Stimulated activated naive CD8-positive, alpha-beta T cell treated with anti-CD3 and anti-CD28 coated beads, Interleukin-15, Interleukin-2, amounts not matched to agents 100 ng/mL and 50 ng/mL, for 24 hours (primary cell): ENCODE measurements around the gene OCA2.
"Not testable (repeated sequence)": the region's sequence is repeated elsewhere in the genome, so short reads cannot be mapped to it uniquely, and the experiment has no call there.

Experiments
- H3K27ac Mint-ChIP-seq: one replicate; pipeline ENCODE4 v1.8.0; 2021; ENCODE audit warnings: mild to moderate bottlenecking, mixed read lengths
- H3K27me3 Mint-ChIP-seq: one replicate; pipeline ENCODE4 v1.8.0; 2021; ENCODE audit warnings: mixed read lengths
- H3K36me3 Mint-ChIP-seq: one replicate; pipeline ENCODE4 v1.8.0; 2021; ENCODE audit warnings: low read depth, mixed read lengths
- H3K4me1 Mint-ChIP-seq: one replicate; pipeline ENCODE4 v1.8.0; 2021; ENCODE audit warnings: low read depth, mixed read lengths
- H3K4me3 Mint-ChIP-seq: one replicate; pipeline ENCODE4 v1.8.0; 2021; ENCODE audit warnings: mild to moderate bottlenecking, mixed read lengths
- H3K9me3 Mint-ChIP-seq: one replicate; pipeline ENCODE4 v1.8.0; 2021; ENCODE audit warnings: mixed read lengths

Gene OCA2

GRCh38 chr15:28098766-28099554 is at the start of gene OCA2:
Gene OCA2 (minus strand): TSS chr15:28099315. CDS start chr15:28081874, 17,441 bp downstream.
- Mint-ChIP-seq H3K4me1 (peaks cover 27% of the 10 kb centered on the region), H3K4me3 (peak within 1 kb of the TSS; percentile 21), H3K27me3 (peaks cover 63% of the 10 kb centered on the region), H3K36me3 (no peaks in the 10 kb centered on the region), H3K9me3 (no peaks in the 10 kb centered on the region), H3K27ac (peak within 1 kb of the TSS; percentile 49)

GRCh38 chr15:28147801-28148200 is 48.7 kb upstream of the OCA2 start:
- no peak overlapping the region for H3K27ac Mint-ChIP-seq
- H3K27me3 Mint-ChIP-seq = no peaks in the 10 kb centered on the region
- H3K4me3 Mint-ChIP-seq = no peak overlapping the region
- no peaks in the 10 kb centered on the region for H3K4me1 Mint-ChIP-seq
- peaks cover 18% of the 10 kb centered on the region for H3K9me3 Mint-ChIP-seq
- H3K36me3 Mint-ChIP-seq = peaks cover 64% of the 10 kb centered on the region

- not testable (repeated sequence) for H3K27ac Mint-ChIP-seq, H3K4me3 Mint-ChIP-seq, H3K27me3 Mint-ChIP-seq, H3K4me1 Mint-ChIP-seq
- H3K36me3 Mint-ChIP-seq = peaks cover 54% of the 10 kb centered on the region
- peaks cover 11% of the 10 kb centered on the region for H3K9me3 Mint-ChIP-seq
Measured at GRCh38 chr15:28145419-28145818, 46.3 kb upstream of the OCA2 start.

- Mint-ChIP-seq H3K27ac (no peak overlapping the region), H3K4me1 (peaks cover 21% of the 10 kb centered on the region), H3K27me3 (no peaks in the 10 kb centered on the region), H3K36me3 (peaks cover 53% of the 10 kb centered on the region), H3K9me3 (no peaks in the 10 kb centered on the region), H3K4me3 (no peak overlapping the region)
Measured at GRCh38 chr15:28140062-28140461, 40.9 kb upstream of the OCA2 start.

- Mint-ChIP-seq H3K4me1 (peaks cover 21% of the 10 kb centered on the region), H3K36me3 (peaks cover 55% of the 10 kb centered on the region)
- not testable (repeated sequence) for H3K4me3 Mint-ChIP-seq, H3K27me3 Mint-ChIP-seq, H3K27ac Mint-ChIP-seq, H3K9me3 Mint-ChIP-seq
Measured at GRCh38 chr15:28137408-28138039, 38.4 kb upstream of the OCA2 start.

- not testable (repeated sequence) for H3K9me3 Mint-ChIP-seq, H3K4me3 Mint-ChIP-seq, H3K27ac Mint-ChIP-seq, H3K27me3 Mint-ChIP-seq
- Mint-ChIP-seq H3K36me3 (peaks cover 47% of the 10 kb centered on the region), H3K4me1 (peaks cover 21% of the 10 kb centered on the region)
Measured at GRCh38 chr15:28136236-28136904, 37.3 kb upstream of the OCA2 start.

GRCh38 chr15:28133281-28133680 is 34.2 kb upstream of the OCA2 start:
- Mint-ChIP-seq H3K4me1 (peaks cover 21% of the 10 kb centered on the region), H3K27ac (no peak overlapping the region), H3K4me3 (no peak overlapping the region), H3K27me3 (no peaks in the 10 kb centered on the region), H3K9me3 (no peaks in the 10 kb centered on the region), H3K36me3 (peaks cover 44% of the 10 kb centered on the region)

GRCh38 chr15:28132524-28133275 is 33.6 kb upstream of the OCA2 start:
- no peak overlapping the region for H3K4me3 Mint-ChIP-seq
- H3K27me3 Mint-ChIP-seq = no peaks in the 10 kb centered on the region
- H3K27ac Mint-ChIP-seq = no peak overlapping the region
- no peaks in the 10 kb centered on the region for H3K9me3 Mint-ChIP-seq
- H3K4me1 Mint-ChIP-seq = peaks cover 20% of the 10 kb centered on the region
- peaks cover 44% of the 10 kb centered on the region for H3K36me3 Mint-ChIP-seq

GRCh38 chr15:28131946-28132345 is 32.8 kb upstream of the OCA2 start:
- H3K4me3 Mint-ChIP-seq = no peak overlapping the region

GRCh38 chr15:28131400-28131799 is 32.3 kb upstream of the OCA2 start:
- Mint-ChIP-seq H3K36me3 (peaks cover 41% of the 10 kb centered on the region), H3K27me3 (no peaks in the 10 kb centered on the region), H3K9me3 (no peaks in the 10 kb centered on the region), H3K4me1 (peaks cover 7% of the 10 kb centered on the region), H3K4me3 (no peak overlapping the region), H3K27ac (no peak overlapping the region)

More at GRCh38 chr15:28131946-28132345, 32.8 kb upstream of the OCA2 start:
- peaks cover 13% of the 10 kb centered on the region for H3K4me1 Mint-ChIP-seq
- no peaks in the 10 kb centered on the region for H3K27me3 Mint-ChIP-seq
- no peaks in the 10 kb centered on the region for H3K9me3 Mint-ChIP-seq
- H3K36me3 Mint-ChIP-seq = peaks cover 41% of the 10 kb centered on the region
- no peak overlapping the region for H3K27ac Mint-ChIP-seq

- H3K27me3 Mint-ChIP-seq = no peaks in the 10 kb centered on the region
- no peaks in the 10 kb centered on the region for H3K4me1 Mint-ChIP-seq
- peaks cover 38% of the 10 kb centered on the region for H3K36me3 Mint-ChIP-seq
- H3K27ac Mint-ChIP-seq = no peak overlapping the region
- H3K4me3 Mint-ChIP-seq = no peak overlapping the region
- H3K9me3 Mint-ChIP-seq = no peaks in the 10 kb centered on the region
Measured at GRCh38 chr15:28130651-28131050, 31.5 kb upstream of the OCA2 start.

- no peak overlapping the region for H3K4me3 Mint-ChIP-seq
- H3K36me3 Mint-ChIP-seq = peaks cover 33% of the 10 kb centered on the region
- no peaks in the 10 kb centered on the region for H3K4me1 Mint-ChIP-seq
- no peaks in the 10 kb centered on the region for H3K27me3 Mint-ChIP-seq
- no peaks in the 10 kb centered on the region for H3K9me3 Mint-ChIP-seq
- no peak overlapping the region for H3K27ac Mint-ChIP-seq
Measured at GRCh38 chr15:28129231-28129848, 30.2 kb upstream of the OCA2 start.

- Mint-ChIP-seq H3K27ac (no peak overlapping the region), H3K36me3 (peaks cover 36% of the 10 kb centered on the region), H3K4me3 (no peak overlapping the region), H3K27me3 (no peaks in the 10 kb centered on the region), H3K9me3 (no peaks in the 10 kb centered on the region), H3K4me1 (no peaks in the 10 kb centered on the region)
Measured at GRCh38 chr15:28128031-28128430, 28.9 kb upstream of the OCA2 start.

GRCh38 chr15:28127036-28127435 is 27.9 kb upstream of the OCA2 start:
- no peak overlapping the region for H3K4me3 Mint-ChIP-seq

More at GRCh38 chr15:28127036-28127435, 27.9 kb upstream of the OCA2 start:
- Mint-ChIP-seq H3K27ac (no peak overlapping the region), H3K27me3 (no peaks in the 10 kb centered on the region), H3K9me3 (no peaks in the 10 kb centered on the region), H3K36me3 (peaks cover 36% of the 10 kb centered on the region), H3K4me1 (no peaks in the 10 kb centered on the region)
